Activated CD8-positive, alpha-beta memory T cell treated with anti-CD3 and anti-CD28 coated beads, Interleukin-2, amount 50 U/mL, for 24 hours (primary cell): ENCODE data around the gene MN1.
"Not testable (repeated sequence)": the region's sequence is repeated elsewhere in the genome, so short reads cannot be mapped to it uniquely, and the experiment has no call there.

Source experiments
- DNase-seq: peaks from one replicate; pipeline ENCODE4 v3.0.0-alpha.2; 2020; ENCODE audit errors: extremely low read depth

The MN1 gene

DNA sequence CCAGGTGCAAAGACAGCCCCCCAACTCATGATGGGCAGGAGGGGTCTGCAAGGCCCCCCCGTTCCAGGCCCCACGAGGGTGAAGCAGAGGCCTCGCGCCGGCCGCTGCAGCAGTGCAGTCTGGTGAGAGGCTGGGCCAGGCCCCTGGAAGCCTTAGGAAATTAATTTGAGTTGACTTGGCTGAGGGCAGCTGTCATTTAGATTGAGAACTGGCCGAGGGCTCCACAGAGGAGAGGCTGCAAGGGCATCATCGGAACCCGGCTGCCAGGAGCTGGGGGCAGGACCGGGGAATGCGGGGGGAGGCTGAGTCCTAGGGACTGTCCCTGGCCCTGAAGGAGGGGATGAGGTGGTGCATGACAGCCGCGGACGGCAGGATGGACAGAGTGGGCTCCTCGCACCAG lies 39.9 kb downstream of the MN1 start:
- DNase-seq: no peak

GRCh38 chr22:27761000-27761399 lies 40.6 kb downstream of the MN1 start:
- no peak for DNase-seq

DNA sequence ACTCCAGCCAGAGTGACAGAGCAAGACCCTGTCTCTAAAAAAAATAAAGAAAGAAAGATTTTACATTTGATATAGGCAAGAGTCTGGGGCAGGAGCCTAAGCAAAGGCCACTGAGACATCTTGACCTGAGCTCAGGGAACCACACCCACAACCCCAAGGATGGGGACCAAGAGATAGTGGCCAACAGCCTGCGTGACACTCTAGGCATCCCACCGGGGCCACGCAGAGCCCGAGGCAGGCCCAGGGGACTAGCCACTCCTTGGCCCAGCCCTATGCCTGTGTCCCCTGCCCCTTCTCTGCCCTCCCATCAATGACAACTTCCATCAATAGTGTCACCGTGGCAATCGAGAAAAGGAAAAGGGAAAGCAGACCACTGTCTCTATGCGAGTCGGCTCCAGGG lies 41.1 kb downstream of the MN1 start:
- no peak for DNase-seq

GRCh38 chr22:27757928-27758525 lies 43.5 kb downstream of the MN1 start:
- DNase-seq: no peak

DNA sequence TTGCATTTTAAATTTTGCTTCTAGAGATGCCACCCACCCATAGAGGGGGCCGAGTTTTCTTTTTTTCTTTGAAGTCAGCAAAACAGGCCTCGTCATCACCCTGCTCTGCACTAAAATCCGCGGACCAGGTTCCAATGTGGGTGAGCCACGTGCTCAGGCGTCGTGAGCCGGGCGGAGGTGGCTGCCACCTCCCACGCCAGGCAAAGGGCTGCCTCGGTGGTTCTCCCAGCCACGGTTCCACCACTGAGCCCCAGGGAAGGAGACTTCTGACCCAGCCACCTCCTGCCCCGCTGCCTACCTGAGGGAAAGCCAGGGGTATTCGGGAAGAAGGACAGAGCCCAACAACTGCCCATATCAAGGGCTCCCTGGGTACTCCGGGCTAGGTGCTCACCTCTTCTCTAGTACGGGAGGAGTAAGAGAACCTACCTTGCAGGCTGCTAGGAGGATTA lies 45.3 kb downstream of the MN1 start:
- DNase-seq: no peak

DNA sequence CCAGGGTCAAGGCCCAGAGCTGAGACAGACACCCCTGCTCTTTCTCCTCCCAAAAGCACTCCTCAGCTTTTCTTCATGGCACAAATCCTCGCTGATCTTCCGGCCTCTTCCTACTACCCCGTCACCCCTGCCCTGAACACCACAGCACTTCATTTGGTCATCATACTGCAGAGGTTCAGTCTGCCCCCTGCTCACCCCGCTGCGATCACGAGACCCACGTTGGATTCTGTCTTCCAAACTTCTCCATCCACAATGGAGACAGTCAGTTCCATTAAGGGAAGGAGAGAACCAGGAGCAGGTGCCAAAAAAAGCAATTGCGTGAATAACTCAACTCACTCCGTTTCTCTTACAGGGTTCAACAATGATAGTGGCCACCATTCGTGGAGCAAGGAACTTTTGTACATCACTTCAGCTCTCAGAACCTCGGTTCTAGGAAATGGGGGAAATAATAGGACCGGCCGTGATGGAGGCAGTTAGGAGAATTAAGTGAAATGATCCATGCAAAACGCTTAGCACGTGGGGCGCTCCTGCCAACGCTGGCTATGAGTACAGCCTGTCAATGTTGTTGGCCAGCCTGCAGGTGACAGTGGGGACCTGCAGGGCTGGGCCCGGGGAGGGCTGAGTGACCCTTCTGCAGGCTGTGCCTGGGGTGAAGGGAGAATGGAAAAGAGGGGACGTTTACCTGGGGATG lies 45.9 kb downstream of the MN1 start:
- DNase-seq: no peak

DNA sequence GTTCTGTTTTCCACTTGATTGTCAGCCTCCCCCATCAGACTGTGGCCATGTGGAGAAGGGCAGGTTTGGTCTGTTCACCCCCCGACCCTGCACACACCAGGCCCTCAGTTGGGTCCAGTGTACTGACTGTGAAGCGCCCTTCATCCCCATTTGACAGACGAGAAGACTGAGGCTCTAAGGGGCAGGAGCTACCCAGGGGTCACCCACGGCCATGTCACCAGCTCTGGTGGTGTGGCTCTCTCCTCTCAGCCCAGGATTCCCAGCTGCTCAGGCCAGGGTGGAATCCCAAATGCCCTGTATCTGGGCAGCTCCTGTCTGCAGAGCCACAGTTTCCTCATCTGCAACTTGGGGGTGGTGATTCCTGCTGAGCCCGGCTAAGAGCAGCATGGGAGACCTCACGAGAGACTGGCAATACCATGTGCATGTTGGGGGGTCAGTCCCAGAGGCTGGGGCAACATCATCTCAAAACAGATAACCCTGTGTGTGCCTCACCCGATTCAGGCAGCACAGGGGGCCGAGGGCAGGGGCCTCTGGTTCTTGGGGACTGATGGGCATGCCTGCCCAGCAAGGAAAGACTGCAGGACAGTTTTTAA lies 46.6 kb downstream of the MN1 start:
- DNase-seq: no peak

GRCh38 chr22:27754247-27754887 lies 47.2 kb downstream of the MN1 start:
- no peak for DNase-seq

DNA sequence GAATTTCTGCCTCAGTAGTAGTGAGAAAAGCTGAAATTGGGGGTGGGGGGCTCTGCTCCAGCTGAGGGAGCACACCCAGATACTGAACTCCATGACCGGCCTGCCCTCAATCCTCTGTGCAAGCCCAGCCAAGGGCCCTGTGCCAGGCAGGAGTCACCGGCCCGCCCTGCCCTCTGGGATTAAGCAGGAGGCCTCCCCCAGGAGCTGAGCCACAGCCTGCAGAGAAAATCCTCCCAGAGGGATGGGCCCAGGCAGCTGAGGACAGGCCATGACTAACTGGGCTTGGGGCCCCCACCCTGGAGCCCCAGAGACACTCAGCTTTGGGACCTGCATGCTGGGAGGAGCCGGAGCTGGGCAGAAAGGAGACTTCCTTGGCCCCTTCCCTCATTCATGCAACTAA lies 48.8 kb downstream of the MN1 start:
- DNase-seq: no peak

- no peak for DNase-seq
Measured at GRCh38 chr22:27752141-27752540, 49.4 kb downstream of the MN1 start.

DNA sequence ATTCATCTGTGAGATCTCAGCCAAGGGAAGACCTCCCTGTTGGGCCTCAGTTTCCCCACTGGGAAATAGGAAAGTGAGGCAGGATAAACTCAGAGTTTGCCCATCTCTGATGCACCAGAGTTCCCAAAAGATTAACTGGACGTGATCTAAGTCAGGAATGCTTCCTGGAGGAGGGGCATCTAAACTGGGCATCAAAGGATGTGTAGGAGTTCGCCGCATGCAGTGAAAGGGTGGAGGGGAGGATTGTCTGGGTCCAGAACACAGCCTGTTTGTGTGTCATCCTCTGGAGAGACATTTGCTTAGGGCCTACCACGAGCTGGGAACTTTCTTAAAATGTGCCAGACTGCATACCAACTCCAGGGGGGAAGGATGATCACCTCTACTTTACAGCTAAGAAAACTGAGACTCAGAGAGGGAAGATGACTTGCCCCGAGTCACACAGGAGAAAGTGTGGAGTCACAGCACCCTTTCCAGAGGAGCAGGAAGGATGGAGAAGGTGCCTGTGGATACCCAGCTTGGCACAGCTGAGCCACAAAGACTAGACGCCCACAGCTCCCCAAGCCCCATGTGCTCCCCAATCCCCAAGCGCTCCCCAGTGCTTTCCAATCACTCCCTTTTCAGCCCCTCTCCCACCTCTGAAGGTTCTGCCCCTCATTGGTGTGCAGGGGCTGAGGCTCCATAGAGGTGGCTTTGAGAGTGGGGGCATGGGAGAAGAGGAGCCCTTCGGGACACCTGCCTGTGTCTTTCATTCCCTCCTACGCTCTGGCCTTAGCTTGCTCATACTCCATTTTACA lies 50.1 kb downstream of the MN1 start:
- no peak for DNase-seq

DNA sequence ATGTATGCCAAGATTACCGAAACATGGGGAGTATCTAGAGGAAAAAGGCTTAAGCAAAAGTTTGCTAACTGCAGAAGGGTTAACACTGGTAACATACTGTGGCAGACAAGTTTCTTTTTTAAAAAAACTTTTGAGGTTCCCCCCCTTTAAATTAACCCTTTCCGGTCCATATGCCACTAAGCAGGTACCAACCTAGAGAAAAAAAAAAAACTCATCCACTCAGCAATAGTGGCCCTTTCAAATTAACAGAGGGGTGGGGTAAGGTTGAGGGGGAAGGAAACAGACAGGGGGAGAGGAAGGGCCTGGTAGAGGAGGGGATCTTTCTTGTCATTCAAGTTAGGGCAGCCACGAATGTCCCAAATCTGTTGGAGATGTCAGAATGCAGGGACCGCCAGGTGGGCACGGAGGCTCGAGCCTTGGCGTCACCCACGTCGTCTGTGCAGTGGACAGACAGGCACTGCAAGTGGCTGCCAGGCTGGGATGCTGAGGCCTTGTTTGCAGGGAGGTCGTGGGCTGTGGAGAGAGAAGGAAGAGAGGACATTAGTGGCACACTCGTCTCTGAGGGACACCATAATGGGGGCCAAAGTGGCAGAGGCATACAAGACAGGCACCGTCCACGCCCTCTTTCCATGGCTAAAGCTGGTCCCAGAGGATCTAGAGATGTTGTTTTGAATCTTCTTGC lies 50.8 kb downstream of the MN1 start:
- no peak for DNase-seq

- DNase-seq: no peak
Measured at GRCh38 chr22:27749597-27750225, 51.8 kb downstream of the MN1 start.

DNA sequence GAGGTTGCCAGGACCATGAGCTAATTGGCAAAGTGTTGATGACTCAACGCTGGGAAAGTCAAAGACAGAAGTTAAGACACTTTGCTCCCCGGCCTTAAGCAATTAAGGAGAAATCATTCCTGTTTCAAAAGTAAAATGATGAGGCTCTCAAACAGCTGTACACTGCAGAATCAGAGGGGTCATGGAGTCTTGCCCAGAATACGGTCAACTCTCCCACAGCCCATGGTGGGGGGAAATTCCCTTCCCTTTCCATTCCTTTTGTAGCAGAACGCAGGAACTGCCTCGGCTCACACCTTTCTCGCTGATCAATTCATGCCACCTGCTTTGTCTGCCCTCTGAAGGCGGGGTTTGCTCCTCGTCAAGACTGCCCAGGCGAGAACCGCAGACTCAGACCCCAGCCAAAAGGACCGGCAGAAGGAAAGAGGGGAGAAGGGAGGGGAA lies 52.8 kb downstream of the MN1 start:
- no peak for DNase-seq

DNA sequence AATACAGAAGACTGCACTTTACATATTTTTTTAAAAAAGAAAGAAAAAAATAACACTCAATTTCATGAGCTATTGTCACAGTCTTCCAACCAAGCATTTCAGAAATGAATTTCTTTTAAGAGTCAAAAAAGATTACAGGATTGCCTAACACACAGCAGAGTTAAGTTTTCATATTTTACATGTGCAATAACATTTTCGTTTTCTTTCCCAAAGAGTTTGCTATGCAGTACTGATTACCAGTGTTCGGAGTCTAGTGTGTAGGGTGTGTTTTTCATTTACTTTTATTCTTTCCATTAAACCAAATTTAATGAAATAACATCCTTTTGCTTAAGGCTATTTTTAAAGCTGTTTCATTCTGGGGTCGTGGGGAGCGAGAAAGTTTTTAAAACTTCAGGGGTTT lies 53.2 kb downstream of the MN1 start:
- DNase-seq: no peak

- DNase-seq: no peak
Measured at GRCh38 chr22:27747396-27748221, 53.9 kb downstream of the MN1 start.

GRCh38 chr22:27746918-27747317 lies 54.6 kb downstream of the MN1 start:
- DNase-seq: no peak

DNA sequence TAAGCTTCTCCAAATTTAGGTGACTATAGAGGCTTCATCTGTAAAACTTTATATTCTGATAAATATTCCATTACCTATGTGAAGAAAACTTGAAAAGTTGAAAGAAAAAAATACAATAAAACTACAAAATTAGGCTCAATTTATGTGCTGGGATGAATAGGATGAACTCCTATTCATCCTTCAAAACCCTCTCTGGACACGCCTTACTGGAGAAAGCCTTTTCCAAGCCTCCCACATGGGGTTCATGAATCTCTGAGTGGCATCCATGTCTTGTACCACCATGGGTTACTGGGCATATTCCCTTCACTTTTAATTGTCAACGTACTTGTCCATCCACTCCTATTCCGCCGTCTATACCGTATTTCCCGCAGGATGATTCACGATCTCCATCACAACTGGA lies 55.7 kb downstream of the MN1 start:
- DNase-seq: no peak

DNA sequence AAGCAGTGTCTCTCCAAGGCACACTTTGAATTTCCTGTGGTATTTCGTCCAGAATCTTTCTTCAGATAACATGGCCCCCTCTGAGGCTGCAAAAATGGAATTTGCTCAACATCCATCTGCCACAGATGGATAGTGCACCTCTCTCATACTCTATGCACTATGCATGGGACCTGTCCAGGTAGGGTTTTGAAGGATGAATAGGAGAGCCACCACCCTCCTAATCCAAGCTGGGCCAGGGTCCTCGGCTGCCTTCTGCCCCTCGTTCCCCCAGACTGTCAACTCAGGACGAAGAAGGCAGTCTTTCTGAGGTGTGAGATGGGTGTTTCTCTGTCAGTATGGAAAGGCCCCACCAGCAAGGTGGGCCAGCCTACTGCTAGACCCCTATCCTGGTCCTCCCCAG lies 56.4 kb downstream of the MN1 start:
- no peak for DNase-seq

- DNase-seq: not testable (repeated sequence)
Measured at GRCh38 chr22:27744078-27744477, 57.5 kb downstream of the MN1 start.
